Umbilical cord (tissue), 2 donors: Measurements from ENCODE around the gene SCGN. TPM values are rescaled to one million over a fixed set of nuclear protein-coding genes. Genes with fewer than 3 reads are reported as not detected.
"Not testable (repeated sequence)": the region's sequence is repeated elsewhere in the genome, so short reads cannot be mapped to it uniquely, and the experiment has no call there.

ENCODE experiments used
- DNase-seq: peaks from one replicate; pipeline ENCODE4 v3.0.0-alpha.2; 2015; ENCODE audit warnings: low spot score
- total RNA-seq: library from RNA; depleted of rRNA; stranded (reverse); fragments of >200 nt; gene quantifications from one replicate; pipeline ENCODE4 v1.2.3, GENCODE V29; 2014; ENCODE audit warnings: low replicate concordance; ENCODE audit not compliant: insufficient read depth

The SCGN gene
- total RNA-seq, 1 donor from 2014 or later: not detected

DNA sequence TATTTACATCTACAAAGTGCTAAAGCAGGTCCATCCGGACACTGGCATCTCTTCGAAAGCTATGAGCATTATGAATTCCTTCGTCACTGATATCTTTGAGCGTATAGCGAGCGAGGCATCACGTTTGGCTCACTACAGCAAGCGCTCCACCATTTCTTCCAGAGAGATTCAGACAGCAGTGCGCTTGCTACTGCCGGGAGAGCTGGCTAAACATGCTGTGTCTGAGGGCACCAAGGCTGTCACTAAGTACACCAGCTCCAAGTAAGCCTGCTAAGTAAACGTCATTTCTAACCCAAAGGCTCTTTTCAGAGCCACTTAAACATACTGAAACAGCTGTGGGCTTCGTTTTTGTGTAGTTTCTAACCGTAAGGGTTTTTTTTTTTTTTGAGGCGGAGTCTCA, 75.0 kb downstream of the SCGN start:
- no peak for DNase-seq

DNA sequence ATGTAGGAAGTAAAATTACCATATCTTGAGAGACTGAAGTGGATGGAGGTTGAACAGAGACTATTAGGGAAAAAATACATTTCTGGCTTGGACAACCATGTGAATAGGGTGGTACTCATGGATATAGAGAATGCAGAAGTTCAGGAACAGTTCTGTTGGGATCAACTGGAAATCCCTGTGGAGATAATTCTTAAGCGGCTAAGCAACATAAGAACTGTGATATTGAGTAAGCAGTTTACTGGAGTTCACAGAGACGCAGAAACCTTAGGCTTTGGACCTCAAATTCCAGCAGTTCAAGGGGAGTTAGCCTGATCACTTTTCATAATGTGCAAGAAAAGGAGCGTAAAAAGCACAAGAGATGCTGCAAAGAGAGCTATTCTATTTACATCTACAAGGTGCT, 78.9 kb downstream of the SCGN start:
- peak; percentile 95 for DNase-seq

DNA sequence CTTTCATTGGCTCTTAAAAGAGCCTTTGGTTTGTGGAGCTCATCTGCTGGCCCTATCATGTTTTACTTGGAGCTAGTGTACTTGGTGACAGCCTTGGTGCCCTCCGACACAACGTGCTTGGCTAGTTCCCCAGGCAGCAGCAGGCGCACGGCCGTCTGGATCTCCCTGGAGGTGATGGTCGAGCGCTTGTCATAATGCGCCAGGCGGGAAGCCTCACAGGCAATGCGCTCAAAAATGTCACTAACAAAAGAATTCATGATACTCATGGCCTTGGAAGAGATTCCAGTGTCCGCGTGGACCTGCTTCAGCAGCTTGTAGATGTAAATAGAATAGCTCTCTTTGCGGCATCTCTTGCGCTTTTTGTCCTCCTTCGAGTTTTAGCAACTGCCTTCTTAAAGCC, 79.7 kb downstream of the SCGN start:
- DNase-seq: no peak

DNA sequence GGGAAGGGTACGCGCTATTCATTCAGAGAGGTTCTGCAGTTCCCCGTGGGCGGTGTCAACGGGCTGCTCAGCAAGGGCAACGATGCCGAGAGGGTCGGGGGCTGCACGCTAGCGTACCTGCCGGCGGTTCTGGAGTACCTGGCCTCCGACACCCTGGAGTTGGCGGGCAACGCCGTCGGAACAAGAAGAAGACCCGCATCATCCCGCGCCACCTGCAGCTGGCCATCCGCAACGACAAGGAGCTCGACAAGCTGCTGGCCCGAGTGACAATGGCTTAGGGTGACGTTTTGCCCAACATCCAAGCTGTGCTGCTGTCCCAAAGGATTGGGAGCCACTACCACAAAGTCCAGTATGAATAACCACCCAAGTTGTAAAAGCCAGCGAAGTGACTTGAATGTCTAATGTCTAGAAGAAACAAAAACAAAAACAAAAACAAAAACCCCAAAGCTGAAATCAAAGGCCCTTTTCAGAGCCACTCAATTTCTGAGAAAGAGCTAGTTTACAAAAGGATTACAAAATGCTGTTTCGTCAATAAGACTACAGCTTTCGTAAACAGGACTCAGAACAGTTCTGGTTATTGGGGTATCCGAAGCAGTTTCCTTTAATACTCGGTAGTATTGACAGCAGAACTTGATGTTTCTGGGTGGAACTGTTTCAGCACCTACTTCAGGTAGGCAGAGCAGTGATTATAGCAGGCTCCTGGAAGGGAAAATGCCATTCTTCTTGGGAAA, 80.6 kb downstream of the SCGN start:
- no peak for DNase-seq

DNA sequence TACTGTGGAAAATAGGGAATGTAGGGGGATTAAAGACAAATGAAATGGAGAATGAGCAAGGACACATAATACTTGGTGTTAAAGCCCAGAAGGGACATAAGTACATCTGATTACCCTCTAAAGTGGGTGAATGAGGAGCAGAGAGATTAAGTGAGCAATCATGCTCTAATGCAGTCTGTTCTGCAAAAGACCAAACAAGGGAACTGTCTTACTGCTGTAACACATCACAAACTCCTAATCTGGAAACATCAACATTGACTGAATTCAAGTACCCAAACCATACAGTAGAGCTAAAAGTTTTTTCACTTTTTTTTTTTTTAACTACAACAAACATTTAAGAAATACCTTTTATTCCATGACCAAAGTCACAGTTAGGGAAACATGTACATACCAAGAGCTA, 83.2 kb downstream of the SCGN start:
- no peak for DNase-seq

DNA sequence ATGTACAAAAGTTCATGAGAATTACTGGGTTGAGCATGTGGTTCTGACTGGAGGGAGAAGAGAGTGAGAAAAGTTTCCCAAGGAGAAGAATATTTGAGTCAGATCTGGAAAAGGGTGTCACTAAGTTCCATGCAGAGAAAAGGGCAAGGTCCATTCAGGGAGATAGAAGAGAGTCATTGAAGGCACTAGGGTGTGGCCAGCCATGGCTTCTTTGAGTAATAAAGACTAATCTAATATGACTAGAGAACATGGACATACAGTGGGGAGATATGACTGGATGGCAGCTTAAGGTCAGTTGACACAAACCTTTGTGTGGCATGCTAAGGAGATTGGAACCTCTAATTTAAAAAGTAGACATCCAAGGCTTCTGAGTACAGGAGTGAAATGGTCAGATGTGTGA, 91.9 kb downstream of the SCGN start:
- no peak for DNase-seq

DNA sequence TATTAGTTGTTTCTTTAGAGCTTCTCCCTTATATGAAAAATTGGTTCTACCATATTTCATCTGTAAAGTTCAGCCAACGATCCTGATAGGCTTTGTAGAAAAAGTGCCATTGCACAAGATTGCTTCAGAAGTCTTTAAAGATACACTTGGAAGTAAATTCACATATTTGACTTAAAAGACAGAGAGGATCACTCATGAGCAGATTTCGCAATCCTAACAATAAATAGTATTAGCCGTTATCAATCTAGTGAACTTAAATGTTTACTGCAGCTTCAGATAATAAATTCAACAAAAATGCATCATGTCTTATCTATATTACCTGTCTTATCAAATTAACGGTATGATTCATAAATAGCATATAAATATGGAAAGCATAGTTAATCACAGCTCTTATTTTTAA, 93.8 kb downstream of the SCGN start:
- peak; percentile 42 for DNase-seq

DNA sequence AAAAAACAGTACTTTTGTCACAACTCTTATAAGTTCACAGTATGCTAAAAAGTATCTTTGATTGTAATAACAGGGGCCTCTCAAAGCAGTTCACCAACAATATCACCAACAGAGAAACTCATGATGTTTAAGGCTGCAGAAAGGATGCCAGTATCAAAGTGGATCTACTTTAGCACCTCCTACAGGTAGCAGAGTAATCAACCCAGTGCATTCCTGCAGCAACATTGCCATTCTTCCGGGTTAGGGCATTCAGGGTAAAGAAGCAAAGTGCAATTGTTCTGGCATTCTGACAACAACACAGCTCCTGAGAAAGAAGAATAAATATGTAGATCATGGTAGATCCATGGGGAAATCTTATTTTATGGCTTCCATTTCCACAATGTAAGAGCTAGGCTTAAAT, 95.0 kb downstream of the SCGN start:
- DNase-seq: no peak

DNA sequence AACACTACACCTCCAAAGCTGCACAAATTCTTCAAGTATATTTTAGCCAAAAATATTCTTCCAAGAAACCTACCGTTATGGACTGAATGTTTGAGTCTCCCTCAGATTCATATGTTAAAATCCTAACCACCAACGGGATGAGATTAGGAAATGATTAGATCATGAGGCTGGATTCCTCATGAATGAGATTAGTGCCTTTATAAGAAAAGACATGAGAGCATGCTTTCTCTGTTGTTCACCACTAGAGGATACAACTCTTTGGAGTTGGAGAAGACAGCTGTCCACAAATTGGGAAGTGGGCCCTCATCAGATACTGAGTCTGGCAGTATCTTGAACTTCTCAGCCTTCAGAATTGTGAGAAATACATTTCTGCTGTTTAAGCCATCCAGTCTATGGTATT, 95.5 kb downstream of the SCGN start:
- no peak for DNase-seq

DNA sequence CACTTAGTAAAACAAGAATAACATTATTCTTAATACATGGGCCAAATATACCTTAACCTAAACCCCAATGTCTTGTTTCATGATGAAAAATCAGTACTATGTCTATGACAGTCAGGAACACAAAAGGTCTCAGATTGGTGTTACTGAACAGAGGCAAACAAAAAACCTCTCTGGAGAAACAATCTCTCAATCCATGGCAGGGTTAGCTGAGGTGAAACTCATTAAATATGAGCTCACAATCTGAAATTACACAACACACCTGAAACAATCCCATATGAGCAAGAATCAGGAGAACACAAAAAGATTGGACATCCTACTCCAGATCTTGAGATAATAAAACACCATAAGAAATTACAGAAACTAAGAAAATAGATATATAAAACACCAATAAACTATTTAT, 96.0 kb downstream of the SCGN start:
- DNase-seq: no peak

DNA sequence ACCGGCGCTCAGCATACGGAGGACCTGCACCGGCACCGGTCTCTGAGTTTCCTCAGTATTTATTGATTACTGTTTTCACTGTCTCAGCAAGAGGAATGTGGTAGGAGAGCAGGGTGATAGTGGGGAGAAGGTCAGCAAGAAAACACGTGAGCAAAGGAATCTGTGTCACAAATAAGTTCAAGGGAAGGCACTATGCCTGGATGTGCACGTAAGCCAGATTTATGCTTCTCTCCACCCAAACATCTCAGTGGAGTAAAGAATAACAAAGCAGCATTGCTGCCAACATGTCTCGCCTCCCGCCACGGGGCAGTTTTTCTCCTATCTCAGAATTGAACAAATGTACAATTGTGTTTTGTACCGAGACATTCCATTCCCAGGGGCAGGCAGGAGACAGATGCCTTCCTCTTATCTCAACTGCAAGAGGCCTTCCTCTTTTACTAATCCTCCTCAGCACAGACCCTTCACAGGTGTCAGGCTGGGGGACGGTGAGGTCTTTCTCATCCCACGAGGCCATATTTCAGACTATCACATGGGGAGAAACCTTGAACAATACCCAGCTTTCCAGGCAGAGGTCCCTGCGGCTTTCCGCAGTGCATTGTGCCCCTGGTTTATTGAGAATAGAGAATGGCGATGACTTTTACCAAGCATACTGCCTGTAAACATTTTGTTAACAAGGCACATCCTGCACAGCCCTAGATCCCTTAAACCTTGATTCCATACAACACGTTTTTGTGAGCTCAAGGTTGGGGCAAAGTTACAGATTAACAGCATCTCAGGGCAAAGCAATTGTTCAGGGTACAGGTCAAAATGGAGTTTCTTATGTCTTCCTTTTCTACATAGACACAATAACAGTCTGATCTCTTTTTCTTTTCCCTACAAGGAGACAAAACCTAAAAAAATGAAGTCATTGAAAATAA, 96.8 kb downstream of the SCGN start:
- DNase-seq: not testable (repeated sequence)

DNA sequence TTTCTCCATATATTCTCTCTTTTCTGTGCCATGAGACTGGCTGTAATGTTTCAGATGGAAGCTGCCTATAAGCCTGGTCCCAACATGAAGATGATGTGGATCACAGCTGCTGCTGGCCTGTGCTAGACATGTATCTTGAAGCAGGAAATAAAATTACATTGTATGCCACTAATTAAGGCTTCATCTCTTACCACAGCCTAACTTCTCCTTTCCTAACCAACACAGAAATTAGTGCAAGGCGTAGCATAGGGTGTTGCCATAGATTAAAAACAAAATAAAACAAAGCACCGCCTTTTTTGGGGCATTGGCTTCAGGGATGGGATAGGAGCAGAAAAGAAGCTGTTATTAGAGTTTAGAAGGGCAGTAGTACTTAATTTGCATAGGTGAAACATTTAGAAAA, 97.8 kb downstream of the SCGN start:
- DNase-seq: no peak

DNA sequence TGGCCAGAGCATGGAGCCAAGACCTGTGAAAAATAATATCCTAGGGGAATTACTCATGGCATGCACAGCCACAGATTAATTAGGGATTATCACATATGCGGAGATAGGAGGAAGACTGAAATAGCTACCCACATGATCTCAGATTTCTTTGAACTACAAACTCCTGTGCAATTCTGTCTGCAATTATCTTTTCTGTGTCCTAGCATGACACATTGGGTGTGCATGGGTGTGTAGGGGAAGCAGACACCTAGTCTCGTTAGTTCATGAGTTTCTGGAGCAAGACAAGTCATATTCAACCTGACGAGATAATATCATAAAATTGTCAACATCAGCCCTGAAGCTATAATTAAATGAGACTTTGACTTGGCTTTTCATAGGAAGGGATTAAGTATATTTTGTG, 98.9 kb downstream of the SCGN start:
- no peak for DNase-seq

Other genes starting within 250 kb of the SCGN start
- gene SLC17A4, start 102.5 kb downstream of the SCGN start, total RNA-seq: 2.4 TPM
- gene SLC17A1, start 179.8 kb downstream of the SCGN start, total RNA-seq: 6.5 TPM
- gene SLC17A3, start 222.0 kb downstream of the SCGN start, total RNA-seq: 6.7 TPM